Type B pancreatic cell (in vitro differentiated cells): ENCODE data around the gene RPS6KA2. TPM values are rescaled to one million over a fixed set of nuclear protein-coding genes. Genes with fewer than 3 reads are reported as not detected.

ENCODE experiments used
- DNase-seq: peaks from one replicate; pipeline ENCODE4 v3.0.0; 2021; ENCODE audit warnings: mixed read lengths; ENCODE audit not compliant: unreplicated experiment; ENCODE audit errors: extremely low spot score
- H3K27ac Mint-ChIP-seq: 2 replicates; pipeline ENCODE4 v1.8.0; 2021; ENCODE audit warnings: mild to moderate bottlenecking, mixed read lengths
- H3K27me3 Mint-ChIP-seq: 2 replicates; pipeline ENCODE4 v1.8.0; 2021; ENCODE audit warnings: mixed read lengths
- H3K36me3 Mint-ChIP-seq: 2 replicates; pipeline ENCODE4 v1.8.0; 2021; ENCODE audit warnings: mixed read lengths
- H3K4me1 Mint-ChIP-seq: one replicate; pipeline ENCODE4 v1.8.0; 2021; ENCODE audit warnings: mixed read lengths; ENCODE audit not compliant: unreplicated experiment
- H3K4me3 Mint-ChIP-seq: 2 replicates; pipeline ENCODE4 v1.8.0; 2021; ENCODE audit warnings: mild to moderate bottlenecking, mixed read lengths
- H3K9me3 Mint-ChIP-seq: 2 replicates; pipeline ENCODE4 v1.8.0; 2021; ENCODE audit warnings: mixed read lengths
- CTCF ChIP-seq: fragments of 200-600 bp; sonication (generic); conservative IDR thresholded peaks from 2 replicates; pipeline ENCODE4 v1.5.0; 2021; ENCODE audit warnings: antibody characterized with exemption, mild to moderate bottlenecking
- total RNA-seq: library from RNA; stranded (reverse); gene quantifications from 2 replicates; pipeline ENCODE4 v1.2.1, GENCODE V29; 2021; ENCODE audit warnings: low replicate concordance

Gene RPS6KA2
- total RNA-seq, 1 donor from 2014 or later = 23.8 TPM

- Mint-ChIP-seq H3K27me3 (no peaks in the 10 kb centered on the region), H3K4me1 (peaks cover 21% of the 10 kb centered on the region), H3K27ac (no peak overlapping the region), H3K4me3 (no peak overlapping the region), H3K36me3 (peaks cover 8% of the 10 kb centered on the region), H3K9me3 (no peaks in the 10 kb centered on the region)
- no peak for TF ChIP-seq CTCF
- no peak for DNase-seq
These were observed 162.1 kb downstream of the RPS6KA2 start for GRCh38 chr6:166465003-166465399.

GRCh38 chr6:166464068-166465002 lies 162.7 kb downstream of the RPS6KA2 start:
- no peaks in the 10 kb centered on the region for H3K9me3 Mint-ChIP-seq
- no peak for TF ChIP-seq CTCF
- H3K27me3 Mint-ChIP-seq = no peaks in the 10 kb centered on the region
- no peak overlapping the region for H3K27ac Mint-ChIP-seq
- peaks cover 10% of the 10 kb centered on the region for H3K36me3 Mint-ChIP-seq
- no peak overlapping the region for H3K4me3 Mint-ChIP-seq
- H3K4me1 Mint-ChIP-seq = peaks cover 21% of the 10 kb centered on the region
- DNase-seq = peak; percentile 39

- H3K36me3 Mint-ChIP-seq = peaks cover 18% of the 10 kb centered on the region
- no peaks in the 10 kb centered on the region for H3K27me3 Mint-ChIP-seq
- H3K27ac Mint-ChIP-seq = no peak overlapping the region
- H3K9me3 Mint-ChIP-seq = no peaks in the 10 kb centered on the region
- DNase-seq = peak; percentile 29
- no peak for TF ChIP-seq CTCF
- H3K4me3 Mint-ChIP-seq = no peak overlapping the region
- peaks cover 21% of the 10 kb centered on the region for H3K4me1 Mint-ChIP-seq
These were observed 163.5 kb downstream of the RPS6KA2 start for GRCh38 chr6:166463359-166464067.

- H3K4me3 Mint-ChIP-seq = no peak overlapping the region
- peaks cover 23% of the 10 kb centered on the region for H3K36me3 Mint-ChIP-seq
- no peak for TF ChIP-seq CTCF
- no peak for DNase-seq
- no peaks in the 10 kb centered on the region for H3K9me3 Mint-ChIP-seq
- no peaks in the 10 kb centered on the region for H3K27me3 Mint-ChIP-seq
- peaks cover 21% of the 10 kb centered on the region for H3K4me1 Mint-ChIP-seq
- H3K27ac Mint-ChIP-seq = no peak overlapping the region
These were observed 164.5 kb downstream of the RPS6KA2 start for GRCh38 chr6:166462461-166463135.

- Mint-ChIP-seq H3K27ac (no peak overlapping the region), H3K4me1 (peaks cover 17% of the 10 kb centered on the region)
- no peak for DNase-seq
These were observed 165.1 kb downstream of the RPS6KA2 start for GRCh38 chr6:166461821-166462460.

More at GRCh38 chr6:166461821-166462460, 165.1 kb downstream of the RPS6KA2 start:
- H3K4me3 Mint-ChIP-seq = no peak overlapping the region
- H3K9me3 Mint-ChIP-seq = no peaks in the 10 kb centered on the region
- H3K36me3 Mint-ChIP-seq = peaks cover 20% of the 10 kb centered on the region
- H3K27me3 Mint-ChIP-seq = no peaks in the 10 kb centered on the region
- TF ChIP-seq CTCF = no peak
